ENCODE data around the gene RAB40C. TPM values are rescaled to one million over a fixed set of nuclear protein-coding genes. Genes with fewer than 3 reads are reported as not detected.
A peak's percentile ranks its signal among the peaks of the same experiment; 100 is the strongest.

Gene RAB40C
- total RNA-seq, 1 donor from 2014 or later: 6.0 TPM

GRCh38 chr16:630815-631405, 41.0 kb downstream of the RAB40C start, which contains the start of gene WFIKKN1:
Gene WFIKKN1, plus strand, starts transcription at chr16:630985. Its CDS starts 269 bp downstream, at chr16:631254.
- Histone ChIP-seq H2AFZ (replicated peaks) (no peak within 1 kb of the TSS), H3F3A (ENCODE audit: low read depth) (peaks cover 24% of the 10 kb centered on the region), H4K20me1 (ENCODE audit: low read depth) (peaks cover 43% of the 10 kb centered on the region), H3K9me3 (ENCODE audit: low read depth) (no peaks in the 10 kb centered on the region), H3K79me2 (ENCODE audit: low read depth) (peaks cover 12% of the 10 kb centered on the region), H3K4me2 (peak within 1 kb of the TSS; percentile 93), H3K9ac (peak within 1 kb of the TSS; percentile 53), H3K27me3 (no peaks in the 10 kb centered on the region), H3K4me1 (peaks cover 26% of the 10 kb centered on the region), H3K27ac (peak within 1 kb of the TSS; percentile 89), H3K36me3 (no peaks in the 10 kb centered on the region), H3K4me3 (peak within 1 kb of the TSS; percentile 64)
- Mint-ChIP-seq H3K4me3 (peak within 1 kb of the TSS; percentile 81), H3K27ac (peak within 1 kb of the TSS; percentile 97), H3K9me3 (no peaks in the 10 kb centered on the region), H3K27me3 (ENCODE audit: insufficient read depth, low read depth) (peaks cover 5% of the 10 kb centered on the region), H3K4me1 (peaks cover 22% of the 10 kb centered on the region), H3K36me3 (peaks cover under 1% of the 10 kb centered on the region)
- peak; percentile 98 for DNase-seq (ENCODE audit: low spot score)
- TF ChIP-seq EZH2phosphoT487 (IDR thresholded peaks at IDR 0.05) (no peak), CTCF (IDR thresholded peaks at IDR 0.05) (no peak), EZH2 (IDR thresholded peaks at IDR 0.05) (no peak)

- peaks cover 12% of the 10 kb centered on the region for H3K79me2 ChIP-seq (ENCODE audit: low read depth)
- no peak overlapping the region for H3K27ac ChIP-seq
- H3K4me1 ChIP-seq: peaks cover 26% of the 10 kb centered on the region
- H3K4me1 Mint-ChIP-seq: peaks cover 21% of the 10 kb centered on the region
- peaks cover 3% of the 10 kb centered on the region for H3K36me3 Mint-ChIP-seq
- peaks cover 3% of the 10 kb centered on the region for H3K9me3 Mint-ChIP-seq
- no peak overlapping the region for H2AFZ ChIP-seq (replicated peaks)
- no peak overlapping the region for H3K9ac ChIP-seq
- no peak overlapping the region for H3K4me3 ChIP-seq
- no peaks in the 10 kb centered on the region for H3K36me3 ChIP-seq
- no peak for DNase-seq (ENCODE audit: low spot score)
- H3K4me3 Mint-ChIP-seq: peak overlapping the region; percentile 67
- no peak for TF ChIP-seq CTCF (IDR thresholded peaks at IDR 0.05)
- TF ChIP-seq EZH2phosphoT487 (IDR thresholded peaks at IDR 0.05): no peak
- TF ChIP-seq EZH2 (IDR thresholded peaks at IDR 0.05): no peak
- H3F3A ChIP-seq (ENCODE audit: low read depth): peaks cover 27% of the 10 kb centered on the region
- H3K27me3 ChIP-seq: no peaks in the 10 kb centered on the region
- peak overlapping the region; percentile 93 for H3K4me2 ChIP-seq
- H3K27ac Mint-ChIP-seq: no peak overlapping the region
- H3K9me3 ChIP-seq (ENCODE audit: low read depth): no peaks in the 10 kb centered on the region
- H4K20me1 ChIP-seq (ENCODE audit: low read depth): peaks cover 43% of the 10 kb centered on the region
- H3K27me3 Mint-ChIP-seq (ENCODE audit: insufficient read depth, low read depth): peaks cover 9% of the 10 kb centered on the region
Observed at GRCh38 chr16:631808-632358, 42.0 kb downstream of the RAB40C start.

- peak overlapping the region; percentile 93 for H3K4me2 ChIP-seq
- H3K4me1 ChIP-seq: peaks cover 30% of the 10 kb centered on the region
- no peak overlapping the region for H3K4me3 ChIP-seq
- H3K79me2 ChIP-seq (ENCODE audit: low read depth): peaks cover 12% of the 10 kb centered on the region
- H3K27ac ChIP-seq: no peak overlapping the region
- no peaks in the 10 kb centered on the region for H3K27me3 ChIP-seq
- Mint-ChIP-seq H3K36me3 (peaks cover 3% of the 10 kb centered on the region), H3K27me3 (ENCODE audit: insufficient read depth, low read depth) (peaks cover 12% of the 10 kb centered on the region), H3K4me3 (peak overlapping the region; percentile 27), H3K9me3 (peaks cover 3% of the 10 kb centered on the region), H3K4me1 (peaks cover 26% of the 10 kb centered on the region), H3K27ac (no peak overlapping the region)
- H3F3A ChIP-seq (ENCODE audit: low read depth): peaks cover 33% of the 10 kb centered on the region
- no peak overlapping the region for H3K9ac ChIP-seq
- no peak for DNase-seq (ENCODE audit: low spot score)
- no peak for TF ChIP-seq EZH2 (IDR thresholded peaks at IDR 0.05)
- TF ChIP-seq EZH2phosphoT487 (IDR thresholded peaks at IDR 0.05): no peak
- no peak for TF ChIP-seq CTCF (IDR thresholded peaks at IDR 0.05)
- no peaks in the 10 kb centered on the region for H3K9me3 ChIP-seq (ENCODE audit: low read depth)
- no peak overlapping the region for H2AFZ ChIP-seq (replicated peaks)
- peaks cover 43% of the 10 kb centered on the region for H4K20me1 ChIP-seq (ENCODE audit: low read depth)
- no peaks in the 10 kb centered on the region for H3K36me3 ChIP-seq
Observed at GRCh38 chr16:632486-633335, 42.8 kb downstream of the RAB40C start.

All from neural progenitor cell (in vitro differentiated cells).